Neural progenitor cell (in vitro differentiated cells): ENCODE measurements around the gene SLC46A1.
A peak's percentile ranks its signal among the peaks of the same experiment; 100 is the strongest.

ENCODE experiments used
- EZH2 ChIP-seq: fragments of 200-600 bp; sonication (generic); IDR thresholded peaks from 2 replicates; pipeline ENCODE4 v1.6.1; 2017; ENCODE audit warnings: antibody characterized with exemption, mild to moderate bottlenecking, moderate library complexity
- EZH2phosphoT487 ChIP-seq: fragments of 200-600 bp; sonication (generic); IDR thresholded peaks from 2 replicates; pipeline ENCODE4 v1.6.1; 2017; ENCODE audit warnings: antibody characterized with exemption
- TF ChIP-seq, protein P1 (sequence below): fragments of 200-600 bp; sonication (generic); IDR thresholded peaks from 2 replicates; pipeline ENCODE4 v1.5.1; 2017; ENCODE audit warnings: antibody characterized with exemption, mild to moderate bottlenecking

- TF ChIP-seq, protein P1, sequence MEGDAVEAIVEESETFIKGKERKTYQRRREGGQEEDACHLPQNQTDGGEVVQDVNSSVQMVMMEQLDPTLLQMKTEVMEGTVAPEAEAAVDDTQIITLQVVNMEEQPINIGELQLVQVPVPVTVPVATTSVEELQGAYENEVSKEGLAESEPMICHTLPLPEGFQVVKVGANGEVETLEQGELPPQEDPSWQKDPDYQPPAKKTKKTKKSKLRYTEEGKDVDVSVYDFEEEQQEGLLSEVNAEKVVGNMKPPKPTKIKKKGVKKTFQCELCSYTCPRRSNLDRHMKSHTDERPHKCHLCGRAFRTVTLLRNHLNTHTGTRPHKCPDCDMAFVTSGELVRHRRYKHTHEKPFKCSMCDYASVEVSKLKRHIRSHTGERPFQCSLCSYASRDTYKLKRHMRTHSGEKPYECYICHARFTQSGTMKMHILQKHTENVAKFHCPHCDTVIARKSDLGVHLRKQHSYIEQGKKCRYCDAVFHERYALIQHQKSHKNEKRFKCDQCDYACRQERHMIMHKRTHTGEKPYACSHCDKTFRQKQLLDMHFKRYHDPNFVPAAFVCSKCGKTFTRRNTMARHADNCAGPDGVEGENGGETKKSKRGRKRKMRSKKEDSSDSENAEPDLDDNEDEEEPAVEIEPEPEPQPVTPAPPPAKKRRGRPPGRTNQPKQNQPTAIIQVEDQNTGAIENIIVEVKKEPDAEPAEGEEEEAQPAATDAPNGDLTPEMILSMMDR = no peak
- TF ChIP-seq EZH2 (peak; percentile 78), EZH2phosphoT487 (peak; percentile 52)
Observed at GRCh38 chr17:28405632-28406472, at the start of gene SLC46A1.
